Panc1 (cell line): Measurements from ENCODE around the gene ADAMTS1.

ENCODE experiments used
- POLR2AphosphoS5 ChIP-seq: IDR thresholded peaks from 2 replicates; pipeline ENCODE4 v1.6.1; 2012; ENCODE audit warnings: mild to moderate bottlenecking, low read depth, low read length, moderate library complexity
- SIN3A ChIP-seq: IDR thresholded peaks from 2 replicates; pipeline ENCODE4 v1.6.1; 2012; ENCODE audit warnings: low read depth, mild to moderate bottlenecking, low read length, moderate library complexity, borderline replicate concordance; ENCODE audit not compliant: insufficient read depth
- TF ChIP-seq, protein P1 (sequence below): fragments of 450-650 bp; IDR thresholded peaks from 2 replicates; pipeline ENCODE4 v1.5.1; 2017; ENCODE audit warnings: mild to moderate bottlenecking

DNA sequence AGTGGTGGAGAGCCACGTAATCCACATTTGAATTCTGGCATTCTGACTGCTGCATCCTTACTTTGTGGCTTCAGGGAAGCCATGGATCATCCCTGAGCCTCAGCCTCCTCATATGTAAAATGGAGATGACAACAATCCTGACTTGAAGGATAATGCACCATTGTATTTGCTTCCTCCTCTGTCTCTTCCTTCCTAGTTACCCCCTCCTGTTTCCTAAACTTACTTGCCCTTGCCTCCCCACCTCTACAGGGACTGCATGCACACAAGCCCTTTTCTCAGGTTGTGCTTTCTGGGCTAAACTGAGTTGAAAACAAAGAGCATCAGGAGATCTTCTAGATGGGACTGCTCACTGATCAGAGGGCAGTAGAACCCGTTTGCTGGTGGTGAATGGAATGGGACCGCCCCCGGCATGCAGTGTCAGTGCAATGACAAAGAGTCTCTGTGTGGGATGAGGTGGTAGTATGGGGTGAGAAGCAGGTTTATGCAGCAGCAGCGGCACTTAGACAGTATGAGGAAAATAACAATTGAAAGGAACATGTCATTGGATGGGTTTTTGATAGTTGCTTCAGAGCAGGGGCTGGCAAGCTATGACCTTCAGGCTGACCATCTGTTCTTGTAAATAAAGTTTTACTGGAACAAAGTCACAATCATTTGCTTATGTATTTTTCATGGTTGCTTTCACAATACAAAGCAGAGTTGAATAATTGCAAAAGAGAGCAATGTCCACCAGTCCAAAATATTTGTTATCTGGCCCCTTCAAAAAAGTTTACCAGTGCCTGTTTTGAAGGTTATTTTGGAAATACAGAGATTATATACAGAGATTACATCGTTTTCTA is 6.1 kb upstream of the ADAMTS1 start:
- TF ChIP-seq, protein P1, sequence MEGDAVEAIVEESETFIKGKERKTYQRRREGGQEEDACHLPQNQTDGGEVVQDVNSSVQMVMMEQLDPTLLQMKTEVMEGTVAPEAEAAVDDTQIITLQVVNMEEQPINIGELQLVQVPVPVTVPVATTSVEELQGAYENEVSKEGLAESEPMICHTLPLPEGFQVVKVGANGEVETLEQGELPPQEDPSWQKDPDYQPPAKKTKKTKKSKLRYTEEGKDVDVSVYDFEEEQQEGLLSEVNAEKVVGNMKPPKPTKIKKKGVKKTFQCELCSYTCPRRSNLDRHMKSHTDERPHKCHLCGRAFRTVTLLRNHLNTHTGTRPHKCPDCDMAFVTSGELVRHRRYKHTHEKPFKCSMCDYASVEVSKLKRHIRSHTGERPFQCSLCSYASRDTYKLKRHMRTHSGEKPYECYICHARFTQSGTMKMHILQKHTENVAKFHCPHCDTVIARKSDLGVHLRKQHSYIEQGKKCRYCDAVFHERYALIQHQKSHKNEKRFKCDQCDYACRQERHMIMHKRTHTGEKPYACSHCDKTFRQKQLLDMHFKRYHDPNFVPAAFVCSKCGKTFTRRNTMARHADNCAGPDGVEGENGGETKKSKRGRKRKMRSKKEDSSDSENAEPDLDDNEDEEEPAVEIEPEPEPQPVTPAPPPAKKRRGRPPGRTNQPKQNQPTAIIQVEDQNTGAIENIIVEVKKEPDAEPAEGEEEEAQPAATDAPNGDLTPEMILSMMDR: no peak
- TF ChIP-seq SIN3A (no peak), POLR2AphosphoS5 (no peak)
